HT1080 (cell line): ENCODE results near the gene DGKB. TPM values are rescaled to one million over a fixed set of nuclear protein-coding genes. Genes with fewer than 3 reads are reported as not detected.

Source experiments
- DNase-seq: peaks from one replicate; pipeline ENCODE4 v3.0.0-alpha.2; 2015; ENCODE audit warnings: low read depth
- total RNA-seq: library from RNA; depleted of rRNA; stranded (reverse); fragments of >200 nt; shearing (Covaris generic); gene quantifications from 2 replicates; pipeline ENCODE4 v1.2.3, GENCODE V29; 2014

DGKB gene
- total RNA-seq, 1 experiment from 2014 or later = not detected

GRCh38 chr7:14825912-14826311, 76.6 kb downstream of the DGKB start:
- no peak for DNase-seq

GRCh38 chr7:14822481-14822854, 80.1 kb downstream of the DGKB start:
- DNase-seq = no peak

GRCh38 chr7:14821757-14822480, 80.6 kb downstream of the DGKB start:
- peak; percentile 56 for DNase-seq

DNA sequence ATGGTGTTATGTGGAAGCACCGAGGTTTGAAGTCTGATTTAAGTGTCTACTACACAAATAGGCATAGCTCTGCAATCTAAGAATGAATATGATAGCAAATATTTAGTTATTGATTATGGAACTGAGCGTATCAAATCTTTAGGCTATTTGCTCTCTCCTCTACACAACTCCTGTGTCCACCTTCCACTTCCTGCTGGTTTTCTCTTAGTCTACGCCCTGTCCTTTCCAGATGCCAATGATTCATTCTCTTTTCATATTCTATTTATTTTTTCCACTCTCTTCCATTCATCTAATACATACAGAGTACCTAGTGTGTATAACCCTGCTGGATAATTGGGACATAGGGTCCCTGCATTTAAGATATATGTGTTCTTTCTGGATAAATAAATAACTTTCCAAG, 83.7 kb downstream of the DGKB start:
- no peak for DNase-seq

- DNase-seq = no peak
Observed at GRCh38 chr7:14817829-14818614, 84.5 kb downstream of the DGKB start.

DNA sequence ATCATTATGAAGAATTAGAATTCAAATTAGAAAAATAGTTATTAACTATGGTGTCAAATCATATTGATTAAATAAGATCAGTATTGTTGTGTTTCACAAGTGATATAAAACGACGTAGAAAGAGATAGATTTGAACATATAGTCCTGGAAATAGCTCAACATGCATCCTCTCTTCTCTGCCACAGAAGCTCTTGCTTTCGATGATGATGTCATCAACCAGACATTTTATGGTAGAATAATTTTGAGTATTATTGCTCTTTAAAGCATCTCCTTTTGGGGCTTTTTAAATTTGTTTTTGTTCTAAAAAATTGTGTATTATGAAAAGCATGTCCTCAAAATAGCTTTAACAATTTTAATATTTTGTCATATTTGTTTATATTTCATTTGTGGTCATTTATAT, 95.0 kb downstream of the DGKB start:
- DNase-seq = no peak

GRCh38 chr7:14806891-14807290, 95.7 kb downstream of the DGKB start:
- no peak for DNase-seq

- DNase-seq = no peak
Observed at GRCh38 chr7:14805105-14805719, 97.3 kb downstream of the DGKB start.

DNA sequence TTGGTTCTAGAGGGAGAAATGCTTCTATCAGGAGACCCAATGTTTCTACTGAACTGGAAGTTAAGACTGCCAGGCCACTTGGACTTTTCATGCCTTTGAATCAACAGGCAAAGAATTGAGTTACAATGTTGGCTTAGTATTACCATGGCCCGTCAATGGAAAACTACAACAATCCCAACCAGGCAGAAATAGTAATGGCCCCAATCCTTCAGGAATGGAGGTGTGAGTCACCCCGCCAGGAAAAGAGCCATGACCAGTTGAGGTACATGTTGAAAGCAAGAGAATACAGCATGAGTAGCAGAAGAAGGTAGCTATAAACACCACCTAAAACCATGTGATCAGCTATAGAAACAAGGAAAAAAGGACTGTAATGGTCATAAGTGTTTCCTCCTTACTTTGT, 101.9 kb downstream of the DGKB start:
- DNase-seq = peak; percentile 19

GRCh38 chr7:14793151-14793550, 109.4 kb downstream of the DGKB start:
- DNase-seq = no peak

DNA sequence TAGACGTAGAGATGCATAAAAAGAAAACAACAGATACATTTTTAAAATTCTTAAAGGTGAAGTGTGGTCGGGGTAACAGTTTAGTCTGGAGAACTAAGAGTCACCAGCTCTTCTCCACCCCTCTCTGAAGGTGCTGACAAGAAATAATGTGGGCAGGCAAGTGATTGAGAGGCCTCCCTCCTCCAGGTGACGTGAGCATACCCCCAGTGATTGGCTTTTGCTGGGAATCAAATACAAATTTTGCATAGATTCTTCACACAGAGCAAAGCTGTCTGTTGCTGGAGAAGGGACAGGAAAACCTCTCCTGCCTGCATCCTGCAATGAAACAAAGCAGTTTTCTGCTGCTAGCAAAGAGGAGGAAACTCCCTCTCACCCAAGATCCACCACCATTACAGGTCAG, 115.0 kb downstream of the DGKB start:
- DNase-seq = no peak

- DNase-seq = no peak
Observed at GRCh38 chr7:14786314-14786895, 116.1 kb downstream of the DGKB start.

DNA sequence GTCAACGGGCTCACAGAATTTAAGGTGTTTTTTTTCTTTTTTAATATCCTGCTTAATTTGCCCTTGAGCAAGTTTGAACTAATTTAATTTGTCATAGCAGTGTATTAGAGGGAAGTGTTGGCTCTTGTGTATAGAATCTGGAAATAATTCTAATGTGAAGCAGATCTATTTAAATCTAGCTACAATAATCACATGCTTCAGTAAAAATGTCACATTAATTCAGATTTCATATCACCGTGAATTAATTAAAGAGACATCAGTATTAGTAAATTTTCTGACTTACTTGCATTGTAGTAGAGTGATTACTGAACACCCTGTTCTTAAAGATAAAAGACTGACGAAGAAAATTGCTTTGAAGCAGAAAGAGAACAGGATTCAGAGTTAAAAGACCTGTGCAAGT, 124.7 kb downstream of the DGKB start:
- no peak for DNase-seq

DNA sequence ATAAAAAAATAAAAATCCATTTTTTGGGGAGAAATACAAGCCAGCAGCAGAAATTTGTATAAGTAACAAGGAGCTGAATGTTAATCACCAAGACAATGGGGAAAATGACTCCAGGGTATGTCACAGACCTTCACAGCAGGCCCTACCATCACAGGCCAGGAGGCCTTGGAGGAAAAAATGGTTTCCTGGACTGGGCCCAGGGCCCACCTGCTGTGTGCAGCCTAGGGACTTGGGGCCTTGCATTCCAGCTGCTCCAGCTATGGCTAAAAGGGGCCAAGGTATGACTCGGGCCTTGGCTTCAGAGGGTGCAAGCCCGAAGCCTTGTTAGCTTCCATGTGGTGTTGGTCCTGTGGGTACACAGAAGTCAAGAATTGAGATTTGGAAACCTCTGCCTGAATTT, 126.3 kb downstream of the DGKB start:
- no peak for DNase-seq

- no peak for DNase-seq
Observed at GRCh38 chr7:14773729-14774271, 128.8 kb downstream of the DGKB start.

- no peak for DNase-seq
Observed at GRCh38 chr7:14770614-14771013, 131.9 kb downstream of the DGKB start.

GRCh38 chr7:14769261-14769660, 133.3 kb downstream of the DGKB start:
- DNase-seq = no peak

DNA sequence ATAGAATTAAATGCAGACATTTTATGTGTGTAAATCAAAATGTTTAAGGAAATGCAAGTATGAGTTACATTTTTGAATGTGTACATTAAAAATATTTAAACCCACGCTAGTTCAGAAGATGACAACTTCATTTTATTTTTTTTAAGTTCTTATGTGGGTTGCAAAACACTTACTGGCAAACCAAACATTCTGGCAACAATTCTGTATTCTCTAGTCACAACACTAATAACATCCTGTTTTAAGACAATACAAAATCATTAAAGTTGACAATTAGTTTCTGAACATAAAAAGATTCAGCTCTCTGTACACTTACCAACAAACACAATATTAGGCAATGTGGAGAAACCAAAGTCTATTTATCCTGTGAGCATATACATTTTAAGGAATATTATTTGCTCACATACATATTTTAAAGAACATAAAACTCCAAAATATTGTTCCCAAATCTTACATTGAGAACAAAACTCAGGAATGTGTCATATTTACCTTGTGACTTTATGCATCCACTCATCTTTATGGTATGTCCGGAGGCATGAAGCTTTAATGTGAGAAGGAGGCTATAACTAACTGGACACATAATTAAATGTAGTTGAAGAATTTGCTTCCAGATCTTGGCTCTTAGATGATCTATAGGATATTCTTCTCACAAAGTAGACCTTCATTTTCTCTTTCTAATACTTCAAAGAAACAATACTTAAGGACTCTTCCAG, 134.7 kb downstream of the DGKB start:
- DNase-seq = peak; percentile 25

GRCh38 chr7:14766747-14767146, 135.8 kb downstream of the DGKB start:
- no peak for DNase-seq

DNA sequence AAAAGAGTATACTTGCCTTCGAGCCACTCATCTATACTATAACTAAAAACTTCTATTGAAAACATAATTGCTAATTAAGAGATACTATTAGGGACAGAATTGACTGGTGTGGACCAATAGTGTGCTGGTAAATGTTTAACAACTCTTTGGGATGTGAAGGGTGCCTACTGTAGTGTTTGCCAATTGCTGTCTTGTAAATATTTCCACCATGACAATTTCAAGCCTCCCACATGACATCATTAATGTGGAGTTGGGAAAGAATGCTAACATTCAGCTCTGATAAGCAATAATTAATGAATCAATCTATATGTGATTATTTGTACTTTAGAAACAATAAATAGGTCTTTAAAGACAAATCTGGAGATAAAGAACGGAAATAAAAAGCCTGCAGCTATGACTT, 136.8 kb downstream of the DGKB start:
- no peak for DNase-seq

GRCh38 chr7:14762561-14762960, 140.0 kb downstream of the DGKB start:
- DNase-seq = no peak
